ENCODE data around the gene TMEFF2.
"Not testable (repeated sequence)": the region's sequence is repeated elsewhere in the genome, so short reads cannot be mapped to it uniquely, and the experiment has no call there.

Gene TMEFF2

DNA sequence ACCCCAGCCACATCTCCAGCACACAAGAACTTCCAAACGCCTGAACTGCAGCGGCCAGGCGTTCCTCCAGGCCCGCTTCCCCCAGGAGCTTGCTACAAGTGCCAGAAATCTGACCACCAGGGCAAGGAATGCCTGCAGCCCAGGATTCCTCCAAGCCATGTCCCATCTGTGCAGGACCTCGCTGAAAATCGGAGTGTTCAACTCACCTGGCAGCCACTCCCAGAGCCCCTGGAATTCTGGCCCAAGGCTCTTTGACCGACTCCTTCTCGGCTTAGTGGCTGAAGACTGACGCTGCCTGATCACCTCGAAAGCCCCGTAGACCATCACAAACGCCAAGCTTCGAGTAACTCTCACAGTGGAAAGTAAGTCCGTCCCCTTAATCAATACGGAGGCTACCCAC lies 62.1 kb downstream of the TMEFF2 start:
- not testable (repeated sequence) for H4K8ac ChIP-seq (ENCODE audit: low read depth, low read length); H3K27me3 ChIP-seq (ENCODE audit: insufficient read depth, low read length, poor library complexity); H3K4me2 ChIP-seq (ENCODE audit: low read length); H3K4me1 ChIP-seq (ENCODE audit: control insufficient read depth, low read depth, low read length); H3K27ac ChIP-seq (ENCODE audit: low read depth, low read length); H3K4me3 ChIP-seq (ENCODE audit: low read length); H2AK5ac ChIP-seq (ENCODE audit: low read length); H3K36me3 ChIP-seq (ENCODE audit: control insufficient read depth, insufficient read depth, low read length); H3K9ac ChIP-seq (ENCODE audit: low read length); H2BK5ac ChIP-seq (ENCODE audit: low read length); H3K79me2 ChIP-seq (ENCODE audit: control insufficient read depth, insufficient read depth, low read length); H3K18ac ChIP-seq (ENCODE audit: low read length); H3K4ac ChIP-seq (ENCODE audit: low read depth, low read length); H2BK15ac ChIP-seq (replicated peaks; ENCODE audit: low read depth); H2BK120ac ChIP-seq (ENCODE audit: low read depth, low read length); H4K5ac ChIP-seq (ENCODE audit: low read length); H3K23ac ChIP-seq (ENCODE audit: low read length); H3K79me1 ChIP-seq (ENCODE audit: low read length)
- peak overlapping the region; percentile 50 for H3K56ac ChIP-seq (ENCODE audit: low read length)
- WGBS (ENCODE audit: extremely low coverage, insufficient coverage, low lambda C conversion rate) = no CpG with 5 or more reads among the region's 15 CpGs
- DNase-seq = peak; percentile 22

DNA sequence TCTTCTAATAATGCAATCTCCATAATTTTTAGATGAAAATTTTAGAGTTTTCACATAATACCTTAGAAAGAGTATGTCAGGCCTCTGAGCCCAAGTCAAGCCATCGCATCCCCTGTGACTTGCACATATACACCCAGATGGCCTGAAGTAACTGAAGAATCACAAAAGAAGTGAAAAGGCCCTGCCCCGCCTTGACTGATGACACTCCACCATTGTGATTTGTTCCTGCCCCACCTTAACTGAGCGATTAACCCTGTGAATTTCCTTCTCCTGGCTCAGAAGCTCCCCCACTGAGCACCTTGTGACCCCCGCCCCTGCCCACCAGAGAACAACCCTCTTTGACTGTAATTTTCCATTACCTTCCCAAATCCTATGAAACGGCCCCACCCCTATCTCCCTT lies 64.4 kb downstream of the TMEFF2 start:
- H3K27me3 ChIP-seq (ENCODE audit: insufficient read depth, low read length, poor library complexity); H3K23ac ChIP-seq (ENCODE audit: low read length); H2BK5ac ChIP-seq (ENCODE audit: low read length); H3K27ac ChIP-seq (ENCODE audit: low read depth, low read length); H3K4me1 ChIP-seq (ENCODE audit: control insufficient read depth, low read depth, low read length); H3K4me3 ChIP-seq (ENCODE audit: low read length); H2BK120ac ChIP-seq (ENCODE audit: low read depth, low read length); H3K79me1 ChIP-seq (ENCODE audit: low read length); H3K4me2 ChIP-seq (ENCODE audit: low read length); H3K18ac ChIP-seq (ENCODE audit: low read length); H4K8ac ChIP-seq (ENCODE audit: low read depth, low read length); DNase-seq; H3K9ac ChIP-seq (ENCODE audit: low read length); H3K36me3 ChIP-seq (ENCODE audit: control insufficient read depth, insufficient read depth, low read length); H2AK5ac ChIP-seq (ENCODE audit: low read length); H3K4ac ChIP-seq (ENCODE audit: low read depth, low read length); H2BK15ac ChIP-seq (replicated peaks; ENCODE audit: low read depth); H3K79me2 ChIP-seq (ENCODE audit: control insufficient read depth, insufficient read depth, low read length); H4K5ac ChIP-seq (ENCODE audit: low read length); H3K56ac ChIP-seq (ENCODE audit: low read length): not testable (repeated sequence)
- no CpG with 5 or more reads among the region's 5 CpGs for WGBS (ENCODE audit: extremely low coverage, insufficient coverage, low lambda C conversion rate)

- no peaks in the 10 kb centered on the region for H3K27me3 ChIP-seq (ENCODE audit: insufficient read depth, low read length, poor library complexity)
- H2AK5ac ChIP-seq (ENCODE audit: low read length) = no peak overlapping the region
- no peak overlapping the region for H3K4me2 ChIP-seq (ENCODE audit: low read length)
- H3K79me2 ChIP-seq (ENCODE audit: control insufficient read depth, insufficient read depth, low read length) = no peaks in the 10 kb centered on the region
- no peak overlapping the region for H3K23ac ChIP-seq (ENCODE audit: low read length)
- no peak overlapping the region for H3K56ac ChIP-seq (ENCODE audit: low read length)
- DNase-seq = no peak
- H3K4me1 ChIP-seq (ENCODE audit: control insufficient read depth, low read depth, low read length) = no peaks in the 10 kb centered on the region
- H3K79me1 ChIP-seq (ENCODE audit: low read length) = no peaks in the 10 kb centered on the region
- no peak overlapping the region for H2BK5ac ChIP-seq (ENCODE audit: low read length)
- no peaks in the 10 kb centered on the region for H3K36me3 ChIP-seq (ENCODE audit: control insufficient read depth, insufficient read depth, low read length)
- no peak overlapping the region for H3K4ac ChIP-seq (ENCODE audit: low read depth, low read length)
- no CpG with 5 or more reads among the region's 4 CpGs for WGBS (ENCODE audit: extremely low coverage, insufficient coverage, low lambda C conversion rate)
- no peak overlapping the region for H4K5ac ChIP-seq (ENCODE audit: low read length)
- no peak overlapping the region for H3K9ac ChIP-seq (ENCODE audit: low read length)
- no peak overlapping the region for H4K8ac ChIP-seq (ENCODE audit: low read depth, low read length)
- H2BK120ac ChIP-seq (ENCODE audit: low read depth, low read length) = no peak overlapping the region
- no peak overlapping the region for H3K4me3 ChIP-seq (ENCODE audit: low read length)
- H3K18ac ChIP-seq (ENCODE audit: low read length) = no peak overlapping the region
- no peak overlapping the region for H2BK15ac ChIP-seq (replicated peaks; ENCODE audit: low read depth)
- no peak overlapping the region for H3K27ac ChIP-seq (ENCODE audit: low read depth, low read length)
Measured at GRCh38 chr2:192128655-192129054, 66.1 kb downstream of the TMEFF2 start.

- Histone ChIP-seq H4K5ac (ENCODE audit: low read length) (no peak overlapping the region), H3K4me3 (ENCODE audit: low read length) (no peak overlapping the region)
- no CpG with 5 or more reads among the region's 2 CpGs for WGBS (ENCODE audit: extremely low coverage, insufficient coverage, low lambda C conversion rate)
Measured at GRCh38 chr2:192127434-192127833, 67.3 kb downstream of the TMEFF2 start.

DNA sequence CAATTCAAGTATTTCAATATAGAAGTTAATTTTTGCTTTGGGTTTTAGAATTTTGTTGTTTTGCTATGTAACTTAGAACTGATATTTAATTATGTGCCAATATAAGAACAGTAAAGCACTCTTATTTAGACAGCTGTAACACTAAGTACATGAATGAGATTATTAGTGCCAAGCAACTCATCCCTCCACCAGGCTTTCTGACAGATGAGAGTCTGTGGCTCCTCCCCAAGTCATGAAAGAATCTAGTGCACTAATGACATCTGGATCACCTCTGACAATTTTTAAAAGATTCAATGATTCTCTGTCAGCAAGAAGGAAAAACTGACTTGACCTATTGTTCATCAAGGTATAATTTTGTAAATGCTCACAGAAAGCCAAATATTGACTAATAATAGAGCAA lies 67.8 kb downstream of the TMEFF2 start:
- Histone ChIP-seq H3K56ac (ENCODE audit: low read length) (no peak overlapping the region), H4K5ac (ENCODE audit: low read length) (no peak overlapping the region), H3K4me1 (ENCODE audit: control insufficient read depth, low read depth, low read length) (no peaks in the 10 kb centered on the region), H3K4me2 (ENCODE audit: low read length) (no peak overlapping the region), H3K79me2 (ENCODE audit: control insufficient read depth, insufficient read depth, low read length) (no peaks in the 10 kb centered on the region), H2BK5ac (ENCODE audit: low read length) (no peak overlapping the region), H3K36me3 (ENCODE audit: control insufficient read depth, insufficient read depth, low read length) (no peaks in the 10 kb centered on the region), H2BK15ac (replicated peaks; ENCODE audit: low read depth) (no peak overlapping the region), H3K23ac (ENCODE audit: low read length) (no peak overlapping the region), H2BK120ac (ENCODE audit: low read depth, low read length) (no peak overlapping the region), H4K8ac (ENCODE audit: low read depth, low read length) (no peak overlapping the region), H3K79me1 (ENCODE audit: low read length) (no peaks in the 10 kb centered on the region), H3K9ac (ENCODE audit: low read length) (no peak overlapping the region), H2AK5ac (ENCODE audit: low read length) (no peak overlapping the region), H3K4me3 (ENCODE audit: low read length) (no peak overlapping the region), H3K18ac (ENCODE audit: low read length) (no peak overlapping the region), H3K27ac (ENCODE audit: low read depth, low read length) (no peak overlapping the region), H3K4ac (ENCODE audit: low read depth, low read length) (no peak overlapping the region), H3K27me3 (ENCODE audit: insufficient read depth, low read length, poor library complexity) (no peaks in the 10 kb centered on the region)
- DNase-seq = no peak

More at GRCh38 chr2:192127434-192127833, 67.3 kb downstream of the TMEFF2 start:
- Histone ChIP-seq H3K79me2 (ENCODE audit: control insufficient read depth, insufficient read depth, low read length) (no peaks in the 10 kb centered on the region), H2BK120ac (ENCODE audit: low read depth, low read length) (no peak overlapping the region), H3K23ac (ENCODE audit: low read length) (no peak overlapping the region), H3K56ac (ENCODE audit: low read length) (no peak overlapping the region), H2AK5ac (ENCODE audit: low read length) (no peak overlapping the region), H3K4ac (ENCODE audit: low read depth, low read length) (no peak overlapping the region), H2BK5ac (ENCODE audit: low read length) (no peak overlapping the region), H3K9ac (ENCODE audit: low read length) (no peak overlapping the region), H3K27me3 (ENCODE audit: insufficient read depth, low read length, poor library complexity) (no peaks in the 10 kb centered on the region), H3K4me2 (ENCODE audit: low read length) (no peak overlapping the region), H3K79me1 (ENCODE audit: low read length) (no peaks in the 10 kb centered on the region), H3K4me1 (ENCODE audit: control insufficient read depth, low read depth, low read length) (no peaks in the 10 kb centered on the region), H3K36me3 (ENCODE audit: control insufficient read depth, insufficient read depth, low read length) (no peaks in the 10 kb centered on the region), H4K8ac (ENCODE audit: low read depth, low read length) (no peak overlapping the region), H3K27ac (ENCODE audit: low read depth, low read length) (no peak overlapping the region), H3K18ac (ENCODE audit: low read length) (no peak overlapping the region), H2BK15ac (replicated peaks; ENCODE audit: low read depth) (no peak overlapping the region)
- DNase-seq = no peak

DNA sequence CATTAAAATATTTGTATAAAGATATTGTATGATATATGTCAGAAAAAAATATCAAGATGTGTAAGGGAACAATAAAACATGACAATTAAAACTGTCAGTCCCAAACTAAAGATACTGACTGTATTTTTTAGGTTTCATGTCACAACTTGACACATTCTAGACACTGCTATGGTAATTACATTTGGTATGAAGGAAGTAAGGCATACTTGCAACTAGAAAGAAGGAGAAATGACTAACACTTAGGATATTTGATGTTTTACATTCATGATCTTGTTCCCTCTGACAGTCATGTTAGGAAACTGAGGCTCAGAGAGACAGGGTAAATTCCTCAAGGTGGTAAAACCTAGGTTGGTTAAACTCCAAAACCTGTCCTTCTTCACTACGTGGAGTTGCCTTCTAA lies 68.3 kb downstream of the TMEFF2 start:
- H3K4me1 ChIP-seq (ENCODE audit: control insufficient read depth, low read depth, low read length) = no peaks in the 10 kb centered on the region
- H2BK15ac ChIP-seq (replicated peaks; ENCODE audit: low read depth) = no peak overlapping the region
- WGBS (ENCODE audit: extremely low coverage, insufficient coverage, low lambda C conversion rate) = no CpG with 5 or more reads among the region's 1 CpG

More for the DNA sequence above, 68.3 kb downstream of the TMEFF2 start:
- Histone ChIP-seq H3K27me3 (ENCODE audit: insufficient read depth, low read length, poor library complexity) (no peaks in the 10 kb centered on the region), H3K79me1 (ENCODE audit: low read length) (no peaks in the 10 kb centered on the region), H2BK120ac (ENCODE audit: low read depth, low read length) (no peak overlapping the region), H2AK5ac (ENCODE audit: low read length) (no peak overlapping the region), H2BK5ac (ENCODE audit: low read length) (no peak overlapping the region), H3K4me2 (ENCODE audit: low read length) (no peak overlapping the region), H3K27ac (ENCODE audit: low read depth, low read length) (no peak overlapping the region), H4K8ac (ENCODE audit: low read depth, low read length) (no peak overlapping the region), H3K79me2 (ENCODE audit: control insufficient read depth, insufficient read depth, low read length) (no peaks in the 10 kb centered on the region), H3K9ac (ENCODE audit: low read length) (no peak overlapping the region), H3K56ac (ENCODE audit: low read length) (no peak overlapping the region), H3K4ac (ENCODE audit: low read depth, low read length) (no peak overlapping the region), H4K5ac (ENCODE audit: low read length) (no peak overlapping the region), H3K4me3 (ENCODE audit: low read length) (no peak overlapping the region), H3K18ac (ENCODE audit: low read length) (no peak overlapping the region), H3K23ac (ENCODE audit: low read length) (no peak overlapping the region), H3K36me3 (ENCODE audit: control insufficient read depth, insufficient read depth, low read length) (no peaks in the 10 kb centered on the region)
- DNase-seq = no peak

Measured in mesendoderm (in vitro differentiated cells).